Tibial artery (tissue), 4 donors: ENCODE measurements around the gene KCNIP4.

Source experiments
- DNase-seq, 2 donors: peaks; one replicate each; pipeline ENCODE4 v3.0.0-alpha.2; 2019
- H3K27ac ChIP-seq, 2 donors: fragments of 200-600 bp; sonication (generic) in 1 of 2; 1 replicate in 1 of 2; 2 replicates in 1 of 2; pipeline ENCODE4 v1.5.1; 2018 to 2019; ENCODE audit warnings: mild to moderate bottlenecking in 1 of 2
- H3K27me3 ChIP-seq, 2 donors: fragments of 200-600 bp; sonication (generic) in 1 of 2; one replicate each; pipeline versions ENCODE4 v1.5.1 to v1.6.0; 2016 to 2019
- H3K36me3 ChIP-seq, 3 donors: fragments of 200-600 bp; sonication (generic) in 2 of 3; one replicate each; pipeline ENCODE4 v1.5.1; 2016 to 2019; ENCODE audit warnings: mild to moderate bottlenecking in 2 of 3
- H3K4me1 ChIP-seq, 4 donors: fragments of 200-600 bp; sonication (generic) in 2 of 4; 1 replicate in 3 of 4; 2 replicates in 1 of 4; pipeline ENCODE4 v1.5.1; 2016 to 2019
- H3K4me3 ChIP-seq, 2 donors: fragments of 200-600 bp; sonication (generic) in 1 of 2; 1 replicate in 1 of 2; 2 replicates in 1 of 2; pipeline ENCODE4 v1.5.1; 2018 to 2019; ENCODE audit warnings: mild to moderate bottlenecking in 2 of 2
- H3K9me3 ChIP-seq, 3 donors: fragments of 200-600 bp; sonication (generic) in 1 of 3; one replicate each; pipeline ENCODE4 v1.5.1; 2016 to 2019
- intact Hi-C: fragments of 100-400 bp; cut with DNase I; formaldehyde crosslinking; loops from one replicate; pipeline ENCODE4 v1.15.0; 2023; ENCODE audit warnings: low total_unique reads
- TF ChIP-seq, protein P1 (sequence below), 2 experiments: fragments of 200-600 bp in 1 of 2; fragments of 450-650 bp in 1 of 2; IDR thresholded peaks; one replicate each; pipeline ENCODE4 v1.5.1; 2017 to 2019; ENCODE audit warnings: antibody characterized with exemption in 2 of 2, mild to moderate bottlenecking in 1 of 2, moderate library complexity in 1 of 2

The KCNIP4 gene

DNA sequence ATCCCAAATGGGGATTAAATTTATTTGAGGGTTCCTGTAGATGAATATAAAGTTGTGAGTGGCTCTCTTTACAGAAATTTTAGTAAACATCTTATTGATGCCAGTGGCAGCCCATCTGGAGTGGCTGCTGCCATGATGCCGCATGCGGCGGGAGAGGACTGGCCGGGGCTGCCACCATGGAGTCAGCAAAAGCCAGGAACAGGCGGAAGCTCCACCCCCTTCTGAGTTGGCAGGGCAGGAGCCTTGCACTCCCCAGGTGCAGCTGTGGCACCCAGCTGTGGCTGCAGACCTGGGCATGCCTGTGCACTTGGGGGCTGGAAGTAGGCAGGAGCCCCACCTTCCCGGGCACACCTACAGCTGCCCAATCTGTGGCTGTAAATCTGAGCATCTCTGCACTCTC lies 92.3 kb downstream of the KCNIP4 start:
- no peak overlapping the region for H3K27ac ChIP-seq
- no peaks in the 10 kb centered on the region for H3K9me3 ChIP-seq
- no peak for DNase-seq
- intact Hi-C loops = no loop called here
- H3K4me1 ChIP-seq = no peaks in the 10 kb centered on the region
- H3K36me3 ChIP-seq = no peaks in the 10 kb centered on the region
- H3K4me3 ChIP-seq = no peak overlapping the region
- no peaks in the 10 kb centered on the region for H3K27me3 ChIP-seq
- TF ChIP-seq, protein P1, sequence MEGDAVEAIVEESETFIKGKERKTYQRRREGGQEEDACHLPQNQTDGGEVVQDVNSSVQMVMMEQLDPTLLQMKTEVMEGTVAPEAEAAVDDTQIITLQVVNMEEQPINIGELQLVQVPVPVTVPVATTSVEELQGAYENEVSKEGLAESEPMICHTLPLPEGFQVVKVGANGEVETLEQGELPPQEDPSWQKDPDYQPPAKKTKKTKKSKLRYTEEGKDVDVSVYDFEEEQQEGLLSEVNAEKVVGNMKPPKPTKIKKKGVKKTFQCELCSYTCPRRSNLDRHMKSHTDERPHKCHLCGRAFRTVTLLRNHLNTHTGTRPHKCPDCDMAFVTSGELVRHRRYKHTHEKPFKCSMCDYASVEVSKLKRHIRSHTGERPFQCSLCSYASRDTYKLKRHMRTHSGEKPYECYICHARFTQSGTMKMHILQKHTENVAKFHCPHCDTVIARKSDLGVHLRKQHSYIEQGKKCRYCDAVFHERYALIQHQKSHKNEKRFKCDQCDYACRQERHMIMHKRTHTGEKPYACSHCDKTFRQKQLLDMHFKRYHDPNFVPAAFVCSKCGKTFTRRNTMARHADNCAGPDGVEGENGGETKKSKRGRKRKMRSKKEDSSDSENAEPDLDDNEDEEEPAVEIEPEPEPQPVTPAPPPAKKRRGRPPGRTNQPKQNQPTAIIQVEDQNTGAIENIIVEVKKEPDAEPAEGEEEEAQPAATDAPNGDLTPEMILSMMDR (IDR thresholded peaks at IDR 0.05) = no peak

DNA sequence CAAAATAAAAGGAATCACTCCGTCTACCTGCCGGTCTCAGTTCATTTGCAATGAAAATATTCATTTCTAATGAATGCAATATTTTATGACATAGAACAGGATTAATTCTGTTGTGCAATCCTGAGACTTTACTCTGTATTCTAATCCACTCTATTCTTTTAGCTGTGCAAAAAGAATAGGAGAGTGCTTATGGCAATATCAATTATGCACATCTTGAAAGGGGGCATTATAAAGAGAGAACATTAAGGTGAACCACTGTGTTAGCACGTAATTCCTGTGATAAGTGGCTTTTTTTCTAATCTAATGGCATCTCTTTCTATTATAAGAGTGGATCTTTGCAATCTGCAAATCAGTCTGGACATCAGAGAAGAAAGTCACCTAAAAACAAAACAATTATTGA lies 99.5 kb downstream of the KCNIP4 start:
- Histone ChIP-seq H3K27me3 (no peaks in the 10 kb centered on the region), H3K9me3 (no peaks in the 10 kb centered on the region), H3K27ac (no peak overlapping the region), H3K4me3 (no peak overlapping the region), H3K4me1 (no peaks in the 10 kb centered on the region), H3K36me3 (no peaks in the 10 kb centered on the region)
- DNase-seq = no peak
- intact Hi-C loops = no loop called here
- TF ChIP-seq, protein P1 (IDR thresholded peaks at IDR 0.05) = no peak

DNA sequence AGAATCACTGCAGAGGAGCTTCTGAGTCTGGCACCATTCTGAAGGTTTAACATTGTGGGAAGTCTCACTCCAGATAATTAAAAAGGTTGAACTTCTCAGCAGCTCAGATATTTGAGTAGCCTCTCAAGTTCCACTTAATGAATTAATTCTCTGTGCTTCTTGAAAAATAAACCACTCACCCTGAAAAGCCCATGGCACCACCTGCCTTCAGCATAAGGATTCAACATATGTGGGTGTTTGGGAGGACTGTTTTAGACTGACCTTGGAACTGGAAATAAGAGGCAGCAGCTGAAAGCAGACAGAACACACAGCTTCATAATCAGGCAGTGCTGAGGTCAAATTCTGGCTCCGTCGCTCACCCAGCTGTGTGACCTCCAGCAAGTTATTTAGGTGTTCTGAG lies 100.6 kb downstream of the KCNIP4 start:
- intact Hi-C loops = no loop called here
- TF ChIP-seq, protein P1 (IDR thresholded peaks at IDR 0.05) = no peak
- no peaks in the 10 kb centered on the region for H3K27me3 ChIP-seq

DNA sequence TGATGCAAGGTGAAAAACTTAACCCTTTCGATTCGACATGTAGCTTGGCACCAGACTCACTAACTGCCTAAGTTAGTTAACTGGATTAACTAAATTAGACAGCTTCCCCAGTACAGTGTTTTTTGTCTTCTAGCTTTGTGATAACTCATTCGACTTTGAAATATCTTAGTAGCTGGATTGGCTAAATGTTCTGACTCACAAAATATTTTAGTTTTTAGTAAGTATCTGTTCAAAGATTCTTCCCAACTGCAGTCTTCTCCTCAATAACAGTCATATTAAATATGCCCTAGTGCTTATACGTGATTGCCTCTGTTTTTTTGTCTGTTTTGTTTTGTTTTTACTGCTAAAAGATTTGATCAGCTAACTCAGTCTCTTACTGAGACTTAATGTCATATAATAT lies 102.9 kb downstream of the KCNIP4 start:
- no peaks in the 10 kb centered on the region for H3K27me3 ChIP-seq
- H3K4me1 ChIP-seq = no peaks in the 10 kb centered on the region
- H3K36me3 ChIP-seq = no peaks in the 10 kb centered on the region
- H3K4me3 ChIP-seq = no peak overlapping the region
- TF ChIP-seq, protein P1 (IDR thresholded peaks at IDR 0.05) = no peak
- DNase-seq = no peak
- no peaks in the 10 kb centered on the region for H3K9me3 ChIP-seq
- no peak overlapping the region for H3K27ac ChIP-seq
- intact Hi-C loops = no loop called here

More for the DNA sequence above, 100.6 kb downstream of the KCNIP4 start:
- DNase-seq = no peak
- no peaks in the 10 kb centered on the region for H3K36me3 ChIP-seq
- H3K9me3 ChIP-seq = no peaks in the 10 kb centered on the region
- H3K27ac ChIP-seq = no peak overlapping the region
- H3K4me3 ChIP-seq = no peak overlapping the region
- H3K4me1 ChIP-seq = no peaks in the 10 kb centered on the region

DNA sequence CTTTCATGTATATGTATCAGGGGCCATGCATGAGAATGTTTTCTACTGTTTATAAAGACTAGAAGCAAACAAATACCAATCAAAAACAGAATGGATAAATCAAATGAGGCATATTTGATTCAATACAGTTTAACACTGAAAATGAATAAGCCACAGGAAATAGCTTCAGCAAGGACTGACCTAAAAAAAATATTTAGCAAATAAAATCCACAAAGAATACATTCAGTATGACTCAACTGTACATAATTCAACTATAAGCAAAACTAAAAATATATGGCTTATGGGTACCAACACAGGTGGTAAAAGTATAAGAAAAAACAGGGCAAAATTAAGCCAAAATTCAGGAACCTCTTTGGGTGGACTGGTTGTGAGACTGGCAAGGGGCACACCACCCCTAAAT lies 112.9 kb downstream of the KCNIP4 start:
- no peaks in the 10 kb centered on the region for H3K27me3 ChIP-seq
- peaks cover 0 to 13% (median 0%) of the 10 kb centered on the region in 3 donors for H3K9me3 ChIP-seq
- no peak overlapping the region for H3K27ac ChIP-seq
- intact Hi-C loops = no loop called here
- no peaks in the 10 kb centered on the region for H3K4me1 ChIP-seq
- DNase-seq = no peak
- H3K4me3 ChIP-seq = no peak overlapping the region
- H3K36me3 ChIP-seq = no peaks in the 10 kb centered on the region
- TF ChIP-seq, protein P1 (IDR thresholded peaks at IDR 0.05) = no peak

DNA sequence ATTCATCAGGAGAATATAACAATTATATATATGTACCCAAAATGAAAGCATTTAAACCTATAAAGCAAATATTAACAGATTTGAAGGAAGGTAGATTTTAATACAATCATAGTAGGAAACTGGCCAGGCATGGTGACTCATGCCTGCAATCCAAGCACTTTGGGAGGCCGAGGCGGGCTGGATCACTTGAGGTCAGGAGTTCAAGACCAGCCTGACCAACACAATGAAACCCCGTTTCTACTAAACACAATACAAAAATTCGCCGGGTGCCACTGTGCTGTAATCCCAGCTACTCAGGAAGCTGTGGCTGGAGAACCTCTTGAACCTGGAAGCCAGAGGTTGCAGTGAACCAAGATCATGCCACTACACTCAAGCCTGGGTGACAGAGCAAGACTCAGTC lies 118.3 kb downstream of the KCNIP4 start:
- Histone ChIP-seq H3K9me3 (peaks cover 0 to 13% (median 0%) of the 10 kb centered on the region in 3 donors), H3K27ac (no peak overlapping the region), H3K36me3 (no peaks in the 10 kb centered on the region), H3K4me1 (no peaks in the 10 kb centered on the region), H3K27me3 (no peaks in the 10 kb centered on the region), H3K4me3 (no peak overlapping the region)
- intact Hi-C loops = no loop called here
- no peak for DNase-seq
- TF ChIP-seq, protein P1 (IDR thresholded peaks at IDR 0.05) = no peak
